ENCODE data around the gene DBN1.

The DBN1 gene

DNA sequence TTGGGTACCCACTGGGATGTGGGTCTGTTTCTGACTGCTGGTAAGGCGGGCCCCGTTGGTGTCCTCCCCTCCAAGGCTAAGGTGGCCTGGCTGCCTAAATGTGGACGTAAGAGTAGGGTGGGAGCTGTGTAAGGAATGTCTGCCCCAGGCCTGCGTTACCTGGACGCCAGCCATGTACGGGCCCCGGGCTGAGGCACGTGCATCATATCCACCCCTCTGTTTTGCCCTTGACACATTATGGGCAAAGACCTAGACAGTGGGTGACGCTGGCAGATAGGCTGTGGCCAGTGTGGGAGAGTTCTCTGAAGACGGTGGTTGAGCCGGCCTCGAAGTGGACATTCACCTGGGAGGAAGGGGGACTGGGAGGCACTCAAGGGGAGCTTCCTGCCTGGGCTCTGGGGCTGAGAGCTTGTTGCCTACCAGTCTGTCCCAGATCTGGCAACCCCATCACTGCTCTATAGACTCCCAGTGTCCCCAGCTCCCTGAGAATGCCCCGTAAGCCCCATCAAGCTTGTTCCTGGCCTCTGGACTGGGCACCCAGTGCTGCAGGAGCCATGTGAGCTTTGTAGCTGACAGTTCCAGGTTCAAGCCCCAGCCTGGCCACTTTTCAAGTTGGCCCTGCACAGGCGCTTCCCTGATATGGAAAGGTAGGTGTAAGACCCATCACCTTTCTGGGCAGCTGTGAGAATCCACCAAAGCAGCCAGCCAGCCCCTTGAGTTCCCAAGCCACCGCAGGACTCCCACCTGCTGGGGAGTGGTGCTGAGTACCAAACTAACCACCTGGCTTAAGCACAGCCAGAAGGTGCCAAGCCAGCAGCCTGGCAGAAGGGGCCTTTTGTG, 30.1 kb downstream of the DBN1 start:
- DNase-seq (ENCODE audit: low read depth in 2 of 2), result no peak

DNA sequence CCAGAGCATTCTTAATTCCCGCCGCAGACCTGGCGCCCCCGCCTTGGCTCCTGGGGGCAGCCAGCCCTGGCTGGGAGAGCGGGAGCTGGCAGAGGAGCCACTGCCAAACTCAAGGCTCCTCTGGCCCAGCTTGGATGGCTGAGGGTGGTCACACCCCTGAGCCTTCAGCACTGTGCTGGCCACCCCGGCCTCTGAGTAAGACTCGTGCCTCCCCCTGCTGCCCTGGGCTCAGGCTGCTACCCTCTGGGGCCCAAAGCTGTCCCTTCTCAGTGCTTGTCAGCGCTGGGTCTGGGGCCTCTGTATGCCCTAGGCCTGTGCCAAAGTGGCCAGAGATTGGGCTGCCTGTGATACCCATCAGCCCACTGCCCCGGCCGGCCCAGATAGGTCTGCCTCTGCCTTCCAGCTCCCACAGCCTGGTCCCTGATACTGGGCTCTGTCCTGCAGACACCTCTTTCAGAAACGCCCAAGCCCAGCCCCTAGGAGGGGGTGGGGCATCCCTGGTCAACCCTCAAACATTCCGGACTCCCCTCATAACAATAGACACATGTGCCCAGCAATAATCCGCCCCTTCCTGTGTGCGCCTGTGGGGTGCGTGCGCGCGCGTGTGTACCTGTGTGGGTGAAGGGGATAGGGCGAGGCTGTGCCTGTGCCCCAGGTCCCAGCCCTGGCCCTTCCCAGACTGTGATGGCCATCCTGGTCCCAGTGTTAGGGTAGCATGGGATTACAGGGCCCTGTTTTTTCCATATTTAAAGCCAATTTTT, 31.2 kb downstream of the DBN1 start:
- no peak for DNase-seq (ENCODE audit: low read depth in 2 of 2)

DNA sequence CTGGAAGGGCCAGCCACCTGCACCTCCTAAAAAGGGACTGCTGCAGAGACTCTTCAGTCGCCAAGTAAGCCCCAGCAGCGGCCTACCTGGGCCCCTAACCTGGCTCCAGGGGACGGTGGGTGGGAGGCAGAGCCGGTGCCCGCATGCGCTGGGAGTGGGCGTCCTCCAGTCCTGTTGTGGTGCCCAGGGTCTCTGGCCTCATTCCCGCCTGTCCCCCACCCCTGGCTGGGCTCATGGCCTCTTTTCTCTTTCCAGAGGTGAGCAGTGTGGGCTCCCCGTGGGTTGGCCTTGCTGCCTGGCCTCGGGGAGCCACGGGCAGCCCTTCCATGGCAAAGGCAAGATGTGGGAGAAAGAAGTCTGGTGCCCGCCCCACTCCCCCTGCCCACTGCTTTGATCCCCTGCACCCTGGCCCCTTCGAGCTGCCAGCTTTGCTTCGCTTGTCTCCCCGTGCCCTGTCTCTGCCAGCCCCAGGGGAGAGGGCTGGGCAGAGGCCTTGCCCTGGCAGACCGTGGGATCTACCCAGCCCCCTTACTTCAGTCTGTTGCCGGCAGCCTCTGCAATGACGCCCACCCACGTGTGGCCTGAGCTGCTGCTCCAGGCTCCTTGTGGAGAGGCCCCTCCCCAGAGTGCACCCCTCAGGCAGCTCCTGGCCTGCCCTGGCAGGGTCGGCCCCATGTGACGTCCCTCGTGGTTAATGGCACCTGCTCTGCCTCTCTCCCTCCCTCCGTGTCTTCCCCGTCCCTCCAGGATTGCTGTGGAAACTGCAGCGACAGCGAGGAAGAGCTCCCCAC, 32.2 kb downstream of the DBN1 start:
- DNase-seq (ENCODE audit: low read depth in 2 of 2), result no peak

DNA sequence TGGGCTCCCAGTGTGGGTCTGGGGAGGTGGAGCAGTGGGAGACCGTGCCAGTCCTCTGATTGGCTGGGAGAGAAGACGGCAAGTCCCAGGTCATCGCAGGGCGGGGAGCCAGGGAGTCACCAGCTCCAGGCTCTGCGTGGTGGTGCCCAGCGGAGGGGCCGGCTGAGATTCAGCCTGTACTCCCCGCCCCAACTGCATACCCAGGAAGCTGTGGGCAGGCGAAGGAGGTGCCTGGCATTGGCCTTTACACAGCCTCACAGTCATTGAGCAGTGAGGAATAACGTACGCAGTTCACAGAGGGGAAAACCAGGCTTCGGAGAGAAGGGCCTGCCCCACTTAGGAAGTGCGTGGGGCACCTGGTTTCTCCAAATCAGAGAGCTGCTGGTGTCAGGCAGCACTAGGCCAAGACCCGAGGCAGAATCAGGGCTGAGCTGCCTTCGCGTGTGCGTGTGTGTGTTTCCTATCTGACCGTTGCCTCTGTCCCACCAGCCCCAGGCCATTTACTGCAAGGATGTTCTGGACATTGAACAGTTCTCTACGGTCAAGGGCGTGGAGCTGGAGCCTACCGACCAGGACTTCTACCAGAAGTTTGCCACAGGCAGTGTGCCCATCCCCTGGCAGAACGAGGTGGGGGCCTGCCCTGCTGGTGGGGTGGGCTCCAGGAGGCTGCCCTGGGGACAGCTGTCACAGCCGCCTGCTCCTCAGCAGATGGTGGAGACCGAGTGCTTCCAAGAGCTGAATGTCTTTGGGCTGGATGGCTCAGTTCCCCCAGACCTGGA, 33.0 kb downstream of the DBN1 start:
- DNase-seq (ENCODE audit: low read depth in 2 of 2), result no peak

DNA sequence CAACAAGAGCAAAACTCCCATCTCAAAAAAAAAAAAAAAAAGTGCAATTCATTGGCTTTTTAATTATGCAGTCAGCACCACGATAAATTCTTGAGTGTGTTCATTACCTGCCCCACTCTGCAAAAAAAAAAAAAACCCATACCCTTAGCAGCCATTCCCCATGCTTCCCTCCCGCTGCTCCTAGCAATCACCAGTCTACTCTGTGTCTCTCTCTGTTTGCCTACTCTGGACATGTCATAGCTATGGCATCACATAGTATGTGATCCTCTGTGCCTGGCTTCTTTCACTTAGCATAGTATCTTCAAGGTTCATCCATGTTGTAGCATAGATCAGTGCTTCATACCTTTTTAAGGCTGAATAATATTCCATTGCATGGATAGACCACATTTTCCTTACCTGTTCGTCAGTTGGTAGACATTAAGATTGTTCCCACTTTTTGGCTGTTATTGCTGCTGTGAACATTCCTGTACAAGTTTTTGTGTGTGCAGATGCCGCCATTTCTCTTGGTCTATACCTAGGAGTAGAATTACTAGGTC, 33.8 kb downstream of the DBN1 start:
- DNase-seq (ENCODE audit: low read depth in 2 of 2), result no peak

DNA sequence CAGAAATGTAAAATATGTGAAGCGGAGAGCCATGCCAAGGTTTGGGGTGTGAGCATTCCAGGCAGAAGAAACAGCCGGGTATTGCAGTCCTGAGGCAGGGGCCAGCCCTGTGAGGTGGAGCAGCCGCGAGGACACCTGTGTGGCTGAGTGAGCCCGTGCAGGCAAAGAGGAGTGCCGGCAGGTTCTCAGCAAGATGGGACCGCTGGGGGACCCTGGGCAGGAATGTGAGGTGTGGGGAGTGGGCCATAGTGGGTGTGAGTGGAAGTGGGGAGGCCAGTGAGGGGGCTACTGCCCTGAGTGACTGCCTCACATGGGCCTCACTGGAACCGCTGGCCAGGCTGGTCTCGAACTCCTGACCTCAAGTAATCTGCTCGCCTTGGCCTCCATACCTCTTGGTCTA, 35.0 kb downstream of the DBN1 start:
- DNase-seq (ENCODE audit: low read depth in 2 of 2), result no peak

DNA sequence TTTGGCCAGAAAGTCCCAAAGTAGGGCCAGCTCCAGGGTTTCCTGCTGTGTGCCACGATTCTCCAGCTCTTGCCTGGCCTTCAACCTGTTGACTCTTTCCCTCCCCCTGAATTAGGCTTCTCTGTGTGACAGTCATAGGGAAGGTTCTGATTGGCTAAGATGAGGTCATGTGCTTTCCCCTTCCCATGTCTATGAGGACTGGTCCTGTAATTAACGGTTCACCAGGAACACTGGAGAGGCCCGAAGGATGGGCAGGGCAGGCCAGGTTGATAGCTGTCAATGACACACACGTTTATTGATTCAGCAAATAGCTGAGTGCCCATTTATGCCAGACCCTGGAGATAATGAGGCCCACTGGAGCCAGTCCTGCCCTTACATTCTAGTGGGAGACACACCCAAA, 35.8 kb downstream of the DBN1 start:
- no peak for DNase-seq (ENCODE audit: low read depth in 2 of 2)

DNA sequence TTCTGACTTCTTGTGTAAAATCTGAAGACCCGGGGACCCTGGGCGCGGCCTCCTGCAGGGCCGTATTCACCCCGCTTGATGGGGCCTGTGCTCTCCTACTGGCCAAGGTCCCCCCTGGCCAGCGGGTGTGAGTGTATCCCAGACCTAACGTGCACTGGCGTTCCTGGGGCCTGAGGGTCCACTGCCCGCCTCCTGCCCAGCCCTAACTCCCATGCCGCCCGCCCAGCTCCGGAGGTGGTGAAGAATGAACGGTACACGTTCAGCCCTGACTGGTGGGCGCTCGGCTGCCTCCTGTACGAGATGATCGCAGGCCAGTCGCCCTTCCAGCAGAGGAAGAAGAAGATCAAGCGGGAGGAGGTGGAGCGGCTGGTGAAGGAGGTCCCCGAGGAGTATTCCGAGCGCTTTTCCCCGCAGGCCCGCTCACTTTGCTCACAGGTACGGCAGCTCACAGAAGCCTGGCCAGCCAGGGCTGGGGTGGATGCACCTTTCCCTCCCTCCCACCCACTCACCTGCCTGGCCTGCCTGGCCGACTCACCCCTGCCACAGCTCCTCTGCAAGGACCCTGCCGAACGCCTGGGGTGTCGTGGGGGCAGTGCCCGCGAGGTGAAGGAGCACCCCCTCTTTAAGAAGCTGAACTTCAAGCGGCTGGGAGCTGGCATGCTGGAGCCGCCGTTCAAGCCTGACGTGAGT, 37.4 kb downstream of the DBN1 start:
- DNase-seq (ENCODE audit: low read depth in 2 of 2), result no peak

DNA sequence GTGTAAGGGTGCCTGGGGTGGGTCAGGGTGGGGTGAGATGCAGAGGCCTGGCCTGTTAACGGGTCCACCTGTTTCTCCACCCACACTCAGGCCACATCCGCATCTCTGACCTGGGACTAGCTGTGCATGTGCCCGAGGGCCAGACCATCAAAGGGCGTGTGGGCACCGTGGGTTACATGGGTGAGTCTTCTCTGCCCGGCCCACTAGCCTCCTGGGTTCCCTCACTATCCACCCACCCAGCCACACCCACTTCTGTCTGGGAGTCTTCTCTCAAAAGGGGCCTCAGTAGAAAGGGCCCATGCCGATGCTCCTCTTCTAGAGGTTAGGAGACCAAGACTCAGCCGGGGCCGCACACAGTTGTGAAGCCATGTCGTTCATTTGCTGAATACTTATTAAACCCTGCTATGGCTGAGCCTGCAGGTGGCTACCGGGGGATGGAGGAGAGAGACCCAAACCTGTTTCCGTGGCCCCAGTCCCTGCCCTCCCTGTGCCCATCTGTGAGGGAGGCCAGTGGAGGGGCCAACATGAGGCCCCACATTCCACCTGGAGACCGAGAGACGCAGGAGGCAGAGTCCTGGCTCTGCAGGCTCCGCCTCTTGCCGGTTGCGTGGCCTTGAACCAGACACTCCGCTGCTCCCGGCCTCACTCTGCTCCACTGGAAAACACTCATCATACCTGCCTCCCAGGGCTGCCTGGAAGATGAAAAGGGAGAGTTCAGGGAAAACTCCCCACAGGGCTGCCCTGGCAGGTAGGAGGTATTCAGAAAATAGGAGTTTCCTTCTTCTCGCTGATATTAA, 38.3 kb downstream of the DBN1 start:
- DNase-seq (ENCODE audit: low read depth in 2 of 2), result no peak

DNA sequence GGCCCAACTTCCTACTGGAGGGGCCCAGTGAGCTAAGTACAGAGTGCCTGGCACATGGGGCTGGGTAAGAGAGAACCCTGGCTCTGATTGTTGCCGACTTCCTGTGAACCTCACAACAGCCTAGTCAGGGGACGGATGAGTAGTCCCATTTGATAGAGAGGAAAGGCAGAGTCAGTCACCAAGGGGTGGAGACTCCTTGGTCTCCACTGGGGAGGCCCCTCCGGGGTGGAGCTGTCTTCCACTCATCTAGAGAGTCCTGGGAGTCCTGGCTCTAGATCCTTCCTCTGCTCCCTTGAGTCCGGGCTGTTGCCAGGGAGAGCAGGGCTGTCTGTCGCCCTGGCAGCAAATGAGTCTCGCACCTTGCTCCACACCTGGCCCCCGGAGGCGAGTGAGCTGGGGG, 39.0 kb downstream of the DBN1 start:
- DNase-seq (ENCODE audit: low read depth in 2 of 2), result peak in 1 of 2 donors; percentile 58

DNA sequence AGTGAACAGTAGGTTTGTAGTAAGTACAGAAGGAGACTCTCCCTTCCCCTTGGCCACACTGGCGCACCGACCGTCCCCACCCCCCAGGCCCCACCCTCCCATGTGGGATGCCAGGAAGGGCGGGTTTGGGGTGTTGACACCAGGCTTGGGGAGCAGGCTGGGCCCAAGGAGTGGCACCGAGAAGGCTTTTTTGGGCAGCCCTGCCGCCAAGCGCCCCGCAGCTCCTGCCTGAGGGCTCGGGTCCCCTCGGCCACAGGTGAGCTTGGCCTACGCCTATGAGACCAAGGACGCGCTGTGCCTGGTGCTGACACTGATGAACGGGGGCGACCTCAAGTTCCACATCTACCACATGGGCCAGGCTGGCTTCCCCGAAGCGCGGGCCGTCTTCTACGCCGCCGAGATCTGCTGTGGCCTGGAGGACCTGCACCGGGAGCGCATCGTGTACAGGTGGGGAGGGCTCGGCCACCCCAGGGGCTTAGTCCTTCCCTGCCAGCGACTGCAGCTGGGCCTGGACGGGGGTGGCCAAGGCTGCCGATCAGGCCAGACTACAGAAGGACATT, 39.7 kb downstream of the DBN1 start:
- no peak for DNase-seq (ENCODE audit: low read depth in 2 of 2)

DNA sequence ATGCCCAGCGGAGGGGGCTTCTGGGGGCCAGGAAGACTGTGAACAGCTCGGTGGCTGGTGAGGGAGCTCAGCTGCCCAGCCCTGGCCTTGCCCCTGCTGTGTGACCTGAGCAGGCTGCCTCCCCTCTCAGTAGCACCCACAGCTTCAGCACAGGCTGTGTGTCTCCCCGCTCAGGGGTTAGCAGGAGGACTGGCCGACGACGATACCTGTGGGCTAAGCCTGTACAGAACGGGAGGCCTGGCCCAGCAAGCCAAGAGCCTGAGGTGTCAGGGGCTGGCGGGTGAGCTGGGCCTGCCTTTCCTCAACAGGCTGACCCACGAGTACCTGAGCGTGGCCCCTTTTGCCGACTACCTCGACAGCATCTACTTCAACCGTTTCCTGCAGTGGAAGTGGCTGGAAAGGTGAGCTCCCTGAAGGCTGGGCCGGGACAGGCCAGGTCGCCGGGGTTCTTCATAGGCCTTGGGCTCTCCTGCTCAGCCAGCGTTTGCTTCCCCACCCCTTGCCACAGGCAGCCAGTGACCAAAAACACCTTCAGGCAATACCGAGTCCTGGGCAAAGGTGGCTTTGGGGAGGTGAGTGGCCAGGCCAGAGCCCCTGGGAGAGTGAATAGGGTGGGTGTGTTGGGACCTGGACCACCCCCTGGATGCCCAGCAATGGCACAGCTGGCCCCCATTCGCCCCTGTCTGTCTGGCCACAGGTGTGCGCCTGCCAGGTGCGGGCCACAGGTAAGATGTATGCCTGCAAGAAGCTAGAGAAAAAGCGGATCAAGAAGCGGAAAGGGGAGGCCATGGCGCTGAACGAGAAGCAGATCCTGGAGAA, 40.4 kb downstream of the DBN1 start:
- DNase-seq (ENCODE audit: low read depth in 2 of 2), result no peak

DNA sequence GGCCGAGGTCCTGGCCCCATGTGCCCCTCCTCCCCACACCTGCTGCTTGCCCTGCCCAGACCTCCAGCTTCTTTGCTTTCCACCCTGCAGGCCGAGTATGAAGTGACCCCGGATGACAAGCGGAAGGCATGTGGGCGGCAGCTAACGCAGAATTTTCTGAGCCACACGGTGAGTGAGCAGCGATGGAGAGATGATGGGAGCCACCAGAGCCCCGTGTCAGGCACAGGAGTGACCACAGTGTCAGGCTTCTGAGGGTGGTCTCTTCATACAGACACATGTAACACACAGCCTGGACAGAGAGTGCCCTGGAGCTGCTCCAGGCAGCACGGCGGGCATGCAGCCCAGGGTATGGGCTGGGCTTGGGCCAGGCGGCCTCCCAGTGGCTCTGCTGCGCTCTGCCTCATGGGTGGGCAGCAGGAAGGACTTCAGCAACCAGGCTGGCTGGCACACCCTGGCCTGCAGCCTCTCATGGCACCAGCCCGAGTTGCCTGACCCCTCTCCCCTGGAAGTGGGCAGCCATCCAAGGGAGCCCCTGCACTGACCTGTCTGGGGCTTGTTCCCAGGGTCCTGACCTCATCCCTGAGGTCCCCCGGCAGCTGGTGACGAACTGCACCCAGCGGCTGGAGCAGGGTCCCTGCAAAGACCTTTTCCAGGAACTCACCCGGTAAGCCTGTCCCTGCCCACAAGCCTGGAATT, 41.1 kb downstream of the DBN1 start:
- DNase-seq (ENCODE audit: low read depth in 2 of 2), result no peak

DNA sequence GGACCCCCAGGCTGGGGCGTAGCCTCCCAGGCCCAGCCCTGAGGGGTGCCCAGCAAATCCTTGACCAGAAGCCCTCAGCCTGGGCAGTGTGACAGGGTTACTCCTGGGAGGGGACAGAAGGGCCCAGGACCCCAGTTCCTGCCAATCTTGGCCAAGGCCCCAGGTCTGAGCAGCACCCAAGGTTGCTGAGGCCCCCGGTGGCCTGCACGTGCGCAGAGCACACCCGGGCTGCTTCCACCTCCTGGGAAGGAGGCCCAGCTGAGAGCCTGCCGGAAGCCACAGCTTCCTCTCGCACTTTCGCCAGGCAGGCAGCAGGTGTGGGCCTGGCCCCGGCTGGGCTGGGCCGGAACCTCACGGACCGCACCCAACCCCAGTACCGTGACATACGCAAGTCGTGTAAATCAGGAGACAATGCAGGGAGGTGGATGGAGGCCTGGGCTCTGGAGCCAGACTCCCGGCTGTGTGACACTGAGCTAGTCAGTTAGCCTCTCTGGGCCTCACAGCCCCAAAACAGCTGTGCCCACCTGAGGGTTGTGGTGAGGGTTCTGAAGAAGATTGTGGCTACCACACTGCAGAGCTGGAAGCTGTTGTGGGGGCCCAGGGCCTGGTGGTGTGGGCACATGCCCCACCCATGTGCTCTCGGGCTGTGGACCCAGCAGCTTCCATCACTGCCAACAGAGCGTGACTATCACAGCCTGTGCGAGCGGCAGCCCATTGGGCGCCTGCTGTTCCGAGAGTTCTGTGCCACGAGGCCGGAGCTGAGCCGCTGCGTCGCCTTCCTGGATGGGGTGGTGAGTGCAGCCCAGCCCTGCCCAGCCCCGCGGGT, 41.9 kb downstream of the DBN1 start:
- DNase-seq (ENCODE audit: low read depth in 2 of 2), result peak in 1 of 2 donors; percentile 66

DNA sequence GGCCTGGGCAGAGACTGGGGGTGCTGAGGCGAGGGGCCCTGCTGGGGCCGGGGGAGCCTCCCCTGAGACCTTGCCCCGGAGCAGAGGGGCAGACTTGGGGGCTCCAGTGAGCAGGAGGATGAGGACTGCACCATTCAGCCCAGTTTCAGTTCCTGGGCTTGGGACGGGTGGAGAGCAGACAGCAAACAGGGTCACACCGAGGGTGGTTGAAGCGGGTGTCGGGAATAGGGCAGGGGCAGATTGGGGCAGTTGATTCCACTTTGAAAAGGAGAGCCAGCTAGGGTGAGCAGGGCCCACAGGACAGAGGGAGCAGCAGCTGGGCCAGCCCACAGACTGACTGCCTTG, 42.5 kb downstream of the DBN1 start:
- DNase-seq (ENCODE audit: low read depth in 2 of 2), result no peak

DNA sequence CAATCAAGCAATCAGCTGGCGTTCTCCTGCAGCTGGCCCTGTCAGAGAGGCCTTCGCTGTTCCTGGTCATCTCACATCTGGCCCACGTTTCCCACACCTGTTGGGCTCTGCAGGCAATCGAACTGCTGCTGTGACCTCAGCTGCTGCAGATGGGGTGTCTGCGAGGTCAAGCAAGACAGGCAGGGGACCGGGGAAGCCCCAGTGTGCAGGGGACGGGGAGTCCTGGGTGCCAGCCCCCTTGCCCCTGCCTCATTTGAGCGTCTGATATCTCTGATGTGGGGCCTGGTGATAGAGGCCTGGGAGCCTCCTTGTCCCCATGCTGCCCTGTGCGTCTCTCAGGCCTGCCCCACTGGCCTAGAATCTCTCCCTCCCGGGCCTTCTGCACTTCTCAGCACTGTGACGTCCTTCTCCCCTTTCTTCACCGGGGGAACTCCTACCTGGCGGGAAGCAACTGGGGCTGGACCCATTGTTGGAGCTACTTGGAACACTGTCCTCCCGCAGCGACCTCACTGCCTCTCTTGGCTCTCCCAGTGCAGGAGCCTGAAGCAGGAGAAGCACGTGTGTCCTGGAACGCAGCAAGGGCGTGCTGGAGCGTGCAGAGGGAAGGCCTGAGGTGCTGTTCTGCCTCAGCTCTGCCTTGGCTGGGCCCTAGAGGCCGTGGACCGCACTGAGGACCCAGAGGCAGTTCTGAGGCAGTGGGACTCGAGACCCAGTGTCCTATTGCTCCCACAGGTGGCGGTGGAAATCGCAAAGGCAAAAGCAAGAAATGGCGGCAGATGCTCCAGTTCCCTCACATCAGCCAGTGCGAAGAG, 43.1 kb downstream of the DBN1 start:
- no peak for DNase-seq (ENCODE audit: low read depth in 2 of 2)

Data from activated CD4-positive, alpha-beta T cell treated with anti-CD3 and anti-CD28 coated beads for 24 hours (primary cell).